ENCODE results near the gene ETV2.
"Not testable (repeated sequence)": the region's sequence is repeated elsewhere in the genome, so short reads cannot be mapped to it uniquely, and the experiment has no call there.

DNA sequence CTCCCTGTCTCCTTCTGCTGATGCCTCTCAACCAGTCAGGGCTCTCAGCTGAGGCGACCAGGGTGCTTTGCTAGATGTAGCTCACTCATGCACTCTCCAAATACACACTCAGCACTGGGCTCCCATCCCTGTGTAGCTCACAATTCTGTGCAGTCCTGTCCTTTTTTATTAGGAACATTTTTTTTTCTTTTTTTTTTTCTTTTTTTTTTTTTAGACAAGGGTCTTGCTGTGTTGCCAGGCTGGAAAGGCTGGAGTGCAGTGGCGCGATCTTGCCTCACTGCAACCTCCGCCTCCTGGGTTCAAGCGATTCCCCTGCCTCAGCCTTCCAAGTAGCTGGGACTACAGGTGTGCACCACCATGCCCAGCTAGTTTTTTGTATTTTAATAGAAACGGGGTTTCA, 13.3 kb downstream of the ETV2 start:
- not testable (repeated sequence) for TF ChIP-seq CTCF (IDR thresholded peaks at IDR 0.05); JUND (IDR thresholded peaks at IDR 0.05); MXI1 (IDR thresholded peaks at IDR 0.05; ENCODE audit: low read depth, low read length); USF2 (IDR thresholded peaks at IDR 0.05; ENCODE audit: borderline replicate concordance, low read depth, low read length)

Measured in SK-N-SH (cell line).